HEK293 (cell line): ENCODE results near the gene EIF2D.
A peak's percentile ranks its signal among the peaks of the same experiment; 100 is the strongest.
"Not testable (repeated sequence)": the region's sequence is repeated elsewhere in the genome, so short reads cannot be mapped to it uniquely, and the experiment has no call there.

Source experiments
- CTCF ChIA-PET: fragments of 350-600 bp; formaldehyde crosslinking; extraction: SDS; loops from one replicate; lab custom pipeline; 2021; ENCODE audit warnings: antibody characterized with exemption; lab: Yijun Ruan, JAX
- POLR2A ChIA-PET: fragments of 300-600 bp; formaldehyde crosslinking; extraction: SDS; loops from one replicate; lab custom pipeline; 2020; ENCODE audit warnings: antibody characterized with exemption, inconsistent platforms; lab: Yijun Ruan, JAX
- H3K27ac ChIP-seq: fragments of 200-500 bp; sonication (Bioruptor generic); 2 replicates; pipeline ENCODE4 v1.5.1; 2014; ENCODE audit warnings: low read depth, low read length, control low read depth, inconsistent platforms; ENCODE audit errors: extremely low read depth
- H3K36me3 ChIP-seq, 2 experiments: fragments of 200-500 bp in 1 of 2; sonication (Bioruptor generic) in 1 of 2; 1 replicate in 1 of 2; 2 replicates in 1 of 2; pipeline ENCODE4 v1.5.1; 2014 to 2017; ENCODE audit warnings: inconsistent platforms in 2 of 2, low read length in 2 of 2; ENCODE audit not compliant: control insufficient read depth in 2 of 2, insufficient read depth in 1 of 2
- H3K4me1 ChIP-seq: fragments of 200-500 bp; sonication (Bioruptor generic); 2 replicates; pipeline ENCODE4 v1.5.1; 2014; ENCODE audit warnings: mild to moderate bottlenecking, low read length, inconsistent platforms; ENCODE audit not compliant: control insufficient read depth, insufficient read depth
- H3K4me3 ChIP-seq: 2 replicates; pipeline ENCODE4 v1.5.1; 2011; ENCODE audit warnings: low read depth, mild to moderate bottlenecking, control low read depth, low read length, moderate library complexity
- H3K9me3 ChIP-seq: fragments of 200-500 bp; sonication (Bioruptor generic); 2 replicates; pipeline ENCODE4 v1.5.1; 2014; ENCODE audit warnings: low read depth, low read length, inconsistent platforms; ENCODE audit not compliant: control insufficient read depth, insufficient read depth
- EGR2 ChIP-seq: fragments of 450-650 bp; formaldehyde crosslinking; IDR thresholded peaks from 2 replicates; pipeline ENCODE4 v1.5.1; 2016; ENCODE audit warnings: low read depth, missing biosample characterization, missing genetic modification characterization
- HOXD13 ChIP-seq: sonication (generic); formaldehyde crosslinking; IDR thresholded peaks from 2 replicates; pipeline ENCODE4 v1.8.0; 2022; ENCODE audit warnings: missing genetic modification reagents, borderline replicate concordance
- SCRT1 ChIP-seq: fragments of 450-650 bp; formaldehyde crosslinking; IDR thresholded peaks from 2 replicates; pipeline ENCODE4 v1.5.1; 2016; ENCODE audit warnings: missing biosample characterization, missing genetic modification characterization, borderline replicate concordance
- TCF7L2 ChIP-seq: IDR thresholded peaks from 2 replicates; pipeline ENCODE4 v1.6.1; 2011; ENCODE audit warnings: low read depth, mild to moderate bottlenecking, inconsistent platforms, low read length, moderate library complexity, borderline replicate concordance
- WT1 ChIP-seq: fragments of 450-650 bp; formaldehyde crosslinking; IDR thresholded peaks from 2 replicates; pipeline ENCODE4 v1.5.1; 2016; ENCODE audit warnings: missing biosample characterization, missing genetic modification characterization
- YY1 ChIP-seq: fragments of 450-650 bp; formaldehyde crosslinking; IDR thresholded peaks from 2 replicates; pipeline ENCODE4 v1.5.1; 2018; ENCODE audit warnings: missing biosample characterization, missing genetic modification characterization
- ZBTB21 ChIP-seq: fragments of 450-650 bp; formaldehyde crosslinking; IDR thresholded peaks from 2 replicates; pipeline ENCODE4 v1.5.1; 2017; ENCODE audit warnings: missing biosample characterization, missing genetic modification characterization
- ZBTB7A ChIP-seq: fragments of 450-650 bp; formaldehyde crosslinking; IDR thresholded peaks from 2 replicates; pipeline ENCODE4 v1.5.1; 2016; ENCODE audit warnings: low read depth, missing biosample characterization, missing genetic modification characterization
- ZFHX2 ChIP-seq: fragments of 450-650 bp; formaldehyde crosslinking; conservative IDR thresholded peaks from 2 replicates; pipeline ENCODE4 v1.5.1; 2016; ENCODE audit warnings: missing biosample characterization, missing genetic modification characterization
- ZNF324 ChIP-seq: fragments of 450-650 bp; formaldehyde crosslinking; IDR thresholded peaks from 2 replicates; pipeline ENCODE4 v1.5.1; 2016; ENCODE audit warnings: missing biosample characterization, missing genetic modification characterization
- ZNF366 ChIP-seq: fragments of 450-650 bp; formaldehyde crosslinking; conservative IDR thresholded peaks from 2 replicates; pipeline ENCODE4 v1.5.1; 2016; ENCODE audit warnings: missing biosample characterization, missing genetic modification characterization
- ZNF514 ChIP-seq: fragments of 450-650 bp; formaldehyde crosslinking; IDR thresholded peaks from 2 replicates; pipeline ENCODE4 v1.5.1; 2016; ENCODE audit warnings: missing biosample characterization, missing genetic modification characterization
- ZNF623 ChIP-seq: fragments of 450-650 bp; formaldehyde crosslinking; IDR thresholded peaks from 2 replicates; pipeline ENCODE4 v1.5.1; 2016; ENCODE audit warnings: missing biosample characterization, missing genetic modification characterization
- ZSCAN16 ChIP-seq: fragments of 450-650 bp; formaldehyde crosslinking; IDR thresholded peaks from 2 replicates; pipeline ENCODE4 v1.5.1; 2016; ENCODE audit warnings: missing biosample characterization, missing genetic modification characterization
- TF ChIP-seq, protein P1 (sequence below): fragments of 450-650 bp; formaldehyde crosslinking; IDR thresholded peaks from 2 replicates; pipeline ENCODE4 v1.5.1; 2016; ENCODE audit warnings: missing biosample characterization, missing genetic modification characterization
- TF ChIP-seq, protein P2 (sequence below): fragments of 450-650 bp; formaldehyde crosslinking; IDR thresholded peaks from 2 replicates; pipeline ENCODE4 v1.5.1; 2017; ENCODE audit warnings: missing biosample characterization, mild to moderate bottlenecking, missing genetic modification characterization, moderate library complexity

The EIF2D gene

DNA sequence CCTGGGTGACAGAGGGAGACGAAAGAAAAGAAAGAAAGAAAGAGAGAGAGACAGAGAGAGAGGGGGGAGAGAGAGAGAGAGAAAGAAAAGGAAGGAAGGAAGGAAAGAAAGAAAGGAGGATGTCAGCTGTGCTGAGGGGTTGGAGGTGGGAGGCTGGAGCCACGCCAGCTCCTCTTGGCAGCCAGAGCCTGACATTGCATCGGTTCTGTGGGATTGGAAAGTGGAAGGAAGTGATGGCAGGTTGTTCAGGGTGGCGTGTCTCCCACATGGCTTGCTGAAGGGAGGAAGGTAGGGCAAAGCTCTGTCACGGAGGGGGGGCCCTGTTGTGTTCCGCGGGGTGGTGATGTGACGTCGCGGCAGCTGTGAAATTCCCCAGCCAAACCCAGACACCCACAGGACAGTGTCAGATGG lies 30.7 kb downstream of the EIF2D start:
- H3K27ac ChIP-seq = no peak overlapping the region
- TF ChIP-seq YY1 (tag by site-specific recombination) (no peak), ZBTB21 (tag by site-specific recombination) (no peak), ZSCAN16 (tag by site-specific recombination) (no peak), ZNF366 (tag by site-specific recombination) (peak; percentile 59), EGR2 (tag by site-specific recombination) (peak; percentile 69), ZFHX2 (peak; percentile 37; the same call in 1 of the 2 replicates)
- TF ChIP-seq, protein P1, sequence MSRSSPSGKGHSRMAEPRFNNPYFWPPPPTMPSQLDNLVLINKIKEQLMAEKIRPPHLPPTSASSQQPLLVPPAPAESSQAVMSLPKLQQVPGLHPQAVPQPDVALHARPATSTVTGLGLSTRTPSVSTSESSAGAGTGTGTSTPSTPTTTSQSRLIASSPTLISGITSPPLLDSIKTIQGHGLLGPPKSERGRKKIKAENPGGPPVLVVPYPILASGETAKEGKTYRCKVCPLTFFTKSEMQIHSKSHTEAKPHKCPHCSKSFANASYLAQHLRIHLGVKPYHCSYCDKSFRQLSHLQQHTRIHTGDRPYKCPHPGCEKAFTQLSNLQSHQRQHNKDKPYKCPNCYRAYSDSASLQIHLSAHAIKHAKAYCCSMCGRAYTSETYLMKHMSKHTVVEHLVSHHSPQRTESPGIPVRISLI (tag by site-specific recombination) = no peak
- CTCF ChIA-PET = interaction anchor here (0.6 to 2.3 kb wide), 5 partner anchors 25 to 776 kb away, joined by 3 to 20 read pairs (median 5); no protein-coding TSS in a partner anchor
- POLR2A ChIA-PET = no interaction called here
- H3K36me3 ChIP-seq = peaks cover 0 to 33% of the 10 kb centered on the region in 2 experiments; a peak in 1 of 3 replicates
- no peak overlapping the region for H3K4me3 ChIP-seq
- no peaks in the 10 kb centered on the region for H3K4me1 ChIP-seq
- H3K9me3 ChIP-seq = no peaks in the 10 kb centered on the region

DNA sequence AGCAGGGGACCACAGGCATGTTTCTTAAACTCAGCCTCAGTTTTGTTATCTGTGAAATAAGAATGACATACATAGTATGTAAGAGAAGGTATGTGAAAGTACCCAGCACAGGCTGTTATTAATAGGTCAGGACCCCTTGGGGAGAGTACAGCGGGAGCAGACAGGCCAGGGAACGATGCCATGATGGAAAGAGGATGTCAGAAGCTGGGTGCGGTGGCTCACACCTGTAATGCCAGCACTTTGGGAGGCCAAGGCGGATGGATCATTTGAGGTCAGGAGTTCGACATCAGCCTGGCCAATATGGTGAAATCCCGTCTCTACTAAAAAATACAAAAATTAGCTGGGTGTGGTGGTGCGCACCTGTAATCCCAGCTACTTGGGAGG lies 31.2 kb downstream of the EIF2D start:
- H3K4me3 ChIP-seq, H3K4me1 ChIP-seq, POLR2A ChIA-PET, H3K27ac ChIP-seq, H3K9me3 ChIP-seq: not testable (repeated sequence)
- CTCF ChIA-PET = interaction anchor here (0.6 to 2.3 kb wide), 7 partner anchors 11 to 776 kb away, joined by 3 to 20 read pairs (median 5); no protein-coding TSS in a partner anchor
- H3K36me3 ChIP-seq = peaks cover 0 to 29% of the 10 kb centered on the region in 2 experiments; a peak in 1 of 3 replicates

DNA sequence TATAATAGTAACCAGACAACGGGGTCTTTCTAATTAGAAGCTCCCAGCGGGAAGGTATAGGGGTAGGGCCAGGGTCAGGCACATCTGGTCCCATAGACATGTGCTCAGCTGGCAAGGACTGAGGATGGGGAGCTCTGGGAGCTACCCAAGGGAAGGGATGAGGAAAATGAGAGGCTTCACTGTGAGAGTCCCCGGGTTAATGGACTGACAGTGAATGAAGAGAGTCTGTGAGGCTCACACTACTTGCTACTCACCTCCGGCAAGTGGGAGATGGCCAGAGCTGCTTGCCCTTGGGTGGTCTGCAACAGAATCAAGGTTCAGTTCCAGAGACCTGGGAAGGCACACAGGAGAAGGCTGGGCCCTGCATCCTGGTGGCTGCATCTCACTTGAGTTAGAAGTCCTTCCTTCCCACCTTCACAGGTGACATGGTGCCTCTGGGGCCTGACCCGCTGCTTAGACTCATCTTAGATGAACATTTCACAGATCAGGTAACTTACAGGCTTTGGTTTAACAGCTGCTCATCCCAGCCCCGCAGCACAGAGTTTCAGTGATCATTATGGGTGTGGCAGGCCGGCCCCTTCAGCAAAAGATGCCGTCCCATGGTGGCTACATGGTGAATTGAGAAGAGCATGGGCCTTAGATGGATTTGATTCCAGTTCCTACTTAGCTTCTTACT lies 31.7 kb downstream of the EIF2D start:
- Histone ChIP-seq H3K4me1 (no peaks in the 10 kb centered on the region), H3K27ac (no peak overlapping the region), H3K4me3 (no peak overlapping the region), H3K36me3 (peaks cover 0 to 23% of the 10 kb centered on the region in 2 experiments; a peak in 1 of 3 replicates), H3K9me3 (no peaks in the 10 kb centered on the region)
- CTCF ChIA-PET = interaction anchor here (0.6 to 2.3 kb wide), 8 partner anchors 10 to 102 kb away, joined by 3 to 20 read pairs (median 6); no protein-coding TSS in a partner anchor
- TF ChIP-seq ZBTB7A (tag by site-specific recombination) (no peak), SCRT1 (tag by site-specific recombination) (no peak), ZNF514 (tag by site-specific recombination) (no peak)
- TF ChIP-seq, protein P2, sequence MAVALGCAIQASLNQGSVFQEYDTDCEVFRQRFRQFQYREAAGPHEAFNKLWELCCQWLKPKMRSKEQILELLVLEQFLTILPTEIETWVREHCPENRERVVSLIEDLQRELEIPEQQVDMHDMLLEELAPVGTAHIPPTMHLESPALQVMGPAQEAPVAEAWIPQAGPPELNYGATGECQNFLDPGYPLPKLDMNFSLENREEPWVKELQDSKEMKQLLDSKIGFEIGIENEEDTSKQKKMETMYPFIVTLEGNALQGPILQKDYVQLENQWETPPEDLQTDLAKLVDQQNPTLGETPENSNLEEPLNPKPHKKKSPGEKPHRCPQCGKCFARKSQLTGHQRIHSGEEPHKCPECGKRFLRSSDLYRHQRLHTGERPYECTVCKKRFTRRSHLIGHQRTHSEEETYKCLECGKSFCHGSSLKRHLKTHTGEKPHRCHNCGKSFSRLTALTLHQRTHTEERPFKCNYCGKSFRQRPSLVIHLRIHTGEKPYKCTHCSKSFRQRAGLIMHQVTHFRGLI (tag by site-specific recombination) = no peak
- POLR2A ChIA-PET = no interaction called here

DNA sequence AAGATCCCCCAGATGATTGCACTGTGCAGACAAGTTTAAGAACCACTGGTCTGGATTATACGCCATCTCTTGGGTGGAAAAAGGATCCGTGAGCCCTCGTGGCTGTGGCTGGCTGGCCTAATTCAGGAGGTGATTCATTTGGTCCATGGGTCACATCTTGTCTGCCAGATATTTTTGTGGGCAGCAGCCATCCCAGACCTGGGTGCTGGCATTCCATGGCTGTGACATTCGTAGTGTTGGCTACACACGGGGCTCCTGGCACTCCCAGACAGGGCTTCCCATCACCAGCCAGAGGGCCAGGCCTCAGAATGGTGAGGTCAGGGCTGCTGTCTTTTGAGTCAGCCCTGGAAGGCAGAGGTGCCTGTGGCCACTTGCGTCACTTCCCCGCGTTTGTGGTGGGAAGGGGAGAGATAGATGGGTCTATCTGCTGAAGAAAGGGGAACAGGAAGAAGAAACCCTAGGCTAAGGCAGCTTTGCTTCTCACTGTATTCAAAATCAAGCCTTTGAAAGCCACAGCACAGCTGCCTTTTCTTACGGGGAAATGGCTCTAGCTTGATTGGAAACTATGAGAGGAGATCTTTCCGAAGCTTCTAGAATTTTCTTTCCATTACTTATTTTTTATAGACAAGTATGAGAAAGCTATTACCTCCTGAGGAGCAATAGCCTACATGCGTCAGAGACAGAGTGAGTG lies 32.4 kb downstream of the EIF2D start:
- POLR2A ChIA-PET = no interaction called here
- no peak overlapping the region for H3K27ac ChIP-seq
- H3K9me3 ChIP-seq = no peaks in the 10 kb centered on the region
- no peak overlapping the region for H3K4me3 ChIP-seq
- CTCF ChIA-PET = interaction anchor here (0.9 to 3.1 kb wide), 7 partner anchors 12 to 100 kb away, joined by 3 to 20 read pairs (median 6); no protein-coding TSS in a partner anchor
- H3K36me3 ChIP-seq = peaks cover 0 to 17% of the 10 kb centered on the region in 2 experiments; a peak in 1 of 3 replicates
- H3K4me1 ChIP-seq = no peaks in the 10 kb centered on the region
- TF ChIP-seq ZNF324 (tag by site-specific recombination) = no peak
- no peak for TF ChIP-seq HOXD13
- no peak for TF ChIP-seq WT1 (tag by site-specific recombination)
- no peak for TF ChIP-seq ZNF623 (tag by site-specific recombination)
- TF ChIP-seq TCF7L2 = no peak
